OCI-LY7 (cell line): Measurements from ENCODE around the gene ALG9. TPM values are rescaled to one million over a fixed set of nuclear protein-coding genes. Genes with fewer than 3 reads are reported as not detected.
"Not testable (repeated sequence)": the region's sequence is repeated elsewhere in the genome, so short reads cannot be mapped to it uniquely, and the experiment has no call there.

Source experiments
- BruUV-seq: library from RNA; stranded (reverse); fragments of 400-500 nt; replicated peaks from 2 replicates; lab custom pipeline; 2021; lab: Mats Ljungman, UMichigan
- CTCF ChIA-PET: fragments of 300-600 bp; sonication (Branson Sonifier 250); formaldehyde crosslinking; loops from one replicate; lab custom pipeline; 2022; ENCODE audit warnings: antibody characterized with exemption; ENCODE audit not compliant: unreplicated experiment; lab: Charles Lee
- POLR2A ChIA-PET: fragments of 300-600 bp; sonication (Branson Sonifier 250); formaldehyde crosslinking; loops from one replicate; lab custom pipeline; 2022; ENCODE audit warnings: antibody characterized with exemption; lab: Charles Lee
- DNase-seq: peaks from one replicate; pipeline ENCODE4 v3.0.0-alpha.2; 2015; ENCODE audit warnings: low spot score
- H2AFZ ChIP-seq: fragments of 200-600 bp; sonication (generic), shearing (Covaris generic); 2 replicates; pipeline ENCODE4 v1.6.1; 2014; ENCODE audit warnings: mild to moderate bottlenecking, antibody characterized with exemption, low read length, moderate library complexity
- H3K27ac ChIP-seq: fragments of 200-600 bp; sonication (generic); 2 replicates; pipeline ENCODE4 v1.5.1; 2014; ENCODE audit warnings: mixed run types, low read depth, mild to moderate bottlenecking, moderate library complexity, low read length, inconsistent platforms; ENCODE audit not compliant: poor library complexity, severe bottlenecking
- H3K36me3 ChIP-seq: fragments of 200-600 bp; sonication (generic); 2 replicates; pipeline ENCODE4 v1.6.1; 2014; ENCODE audit warnings: mild to moderate bottlenecking, antibody characterized with exemption, low read length, moderate library complexity, mixed read lengths; ENCODE audit not compliant: insufficient read depth
- H3K4me1 ChIP-seq: fragments of 200-600 bp; sonication (generic); 2 replicates; pipeline ENCODE4 v1.5.1; 2014; ENCODE audit warnings: mild to moderate bottlenecking, low read length; ENCODE audit not compliant: insufficient read depth, poor library complexity, severe bottlenecking
- H3K4me2 ChIP-seq: fragments of 200-600 bp; sonication (generic); 2 replicates; pipeline ENCODE4 v1.6.1; 2014; ENCODE audit warnings: mild to moderate bottlenecking, low read length
- H3K4me3 ChIP-seq: fragments of 200-600 bp; sonication (generic); 2 replicates; pipeline ENCODE4 v1.5.1; 2014; ENCODE audit warnings: mild to moderate bottlenecking, low read depth, low read length; ENCODE audit not compliant: poor library complexity, severe bottlenecking
- H3K79me2 ChIP-seq: fragments of 200-600 bp; sonication (generic); 2 replicates; pipeline ENCODE4 v1.6.1; 2016; ENCODE audit warnings: low read depth, mild to moderate bottlenecking, low read length, moderate library complexity, mixed read lengths; ENCODE audit not compliant: insufficient read depth
- H3K9me2 ChIP-seq: fragments of 200-600 bp; sonication (generic); 2 replicates; pipeline ENCODE4 v1.6.1; 2016; ENCODE audit warnings: mild to moderate bottlenecking, low read length, mixed read lengths; ENCODE audit not compliant: insufficient read depth
- H3K9me3 ChIP-seq: fragments of 200-600 bp; sonication (generic); 2 replicates; pipeline ENCODE4 v1.6.1; 2014; ENCODE audit warnings: mild to moderate bottlenecking, mixed run types, low read length, mixed read lengths
- H4K20me1 ChIP-seq: fragments of 200-600 bp; sonication (generic); 2 replicates; pipeline ENCODE4 v1.6.1; 2014; ENCODE audit warnings: mild to moderate bottlenecking, antibody characterized with exemption, low read length, moderate library complexity, mixed read lengths; ENCODE audit not compliant: insufficient read depth
- CTCF ChIP-seq: fragments of 200-600 bp; sonication (generic); conservative IDR thresholded peaks from 2 replicates; pipeline ENCODE4 v1.5.1; 2014; ENCODE audit warnings: mild to moderate bottlenecking, antibody characterized with exemption, low read length, moderate library complexity, mixed read lengths
- EZH2phosphoT487 ChIP-seq: fragments of 200-600 bp; sonication (generic); IDR thresholded peaks from 2 replicates; pipeline ENCODE4 v1.6.1; 2018; ENCODE audit warnings: low read depth, borderline replicate concordance, mild to moderate bottlenecking, mixed run types, antibody characterized with exemption, low read length, moderate library complexity, mixed read lengths
- intact Hi-C: fragments of 100-400 bp; cut with micrococcal nuclease; formaldehyde crosslinking; loops from one replicate; pipeline ENCODE4 v1.10.0; 2022; ENCODE audit not compliant: unreplicated experiment
- total RNA-seq, 2 experiments: library from RNA; depleted of rRNA in 1 of 2; stranded (reverse); fragments of >200 nt in 1 of 2; shearing (Covaris generic) in 1 of 2; gene quantifications; 2 replicates each; pipeline ENCODE4 v1.2.3, GENCODE V29; 2014 to 2022

The ALG9 gene
- total RNA-seq, 2 experiments from 2014 or later, result 16.8 to 21.6 TPM

GRCh38 chr11:111772535-111772934 lies 98.8 kb downstream of the ALG9 start:
- POLR2A ChIA-PET, result interaction anchor here (0.6 to 1.5 kb wide), 2 partner anchors 17 to 66 kb away, joined by 6 read pairs; no protein-coding TSS in a partner anchor
- no peak overlapping the region for H3K4me2 ChIP-seq
- H3K79me2 ChIP-seq, result no peaks in the 10 kb centered on the region
- DNase-seq, result no peak
- H3K36me3 ChIP-seq, result no peaks in the 10 kb centered on the region
- peaks cover 25% of the 10 kb centered on the region for H3K4me1 ChIP-seq
- CTCF ChIA-PET, result no interaction called here
- no peaks in the 10 kb centered on the region for H3K9me3 ChIP-seq
- H3K27ac ChIP-seq, result no peak overlapping the region
- BruUV-seq, result no TSS peak
- no peak overlapping the region for H3K4me3 ChIP-seq
- intact Hi-C loops, result no loop called here
- H2AFZ ChIP-seq, result no peak overlapping the region
- no peaks in the 10 kb centered on the region for H3K9me2 ChIP-seq
- TF ChIP-seq EZH2phosphoT487 (no peak), CTCF (no peak)
- H4K20me1 ChIP-seq, result no peaks in the 10 kb centered on the region

GRCh38 chr11:111771205-111771604 lies 100.2 kb downstream of the ALG9 start:
- DNase-seq, H2AFZ ChIP-seq, H3K4me3 ChIP-seq, H3K9me3 ChIP-seq, H4K20me1 ChIP-seq, CTCF ChIA-PET, BruUV-seq, H3K27ac ChIP-seq, H3K4me2 ChIP-seq, H3K36me3 ChIP-seq, intact Hi-C loops, H3K9me2 ChIP-seq, H3K79me2 ChIP-seq: not testable (repeated sequence)
- POLR2A ChIA-PET, result interaction anchor here (0.6 to 0.8 kb wide), 3 partner anchors 9 to 331 kb away, joined by 3 to 4 read pairs (median 4); no protein-coding TSS in a partner anchor
- peaks cover 21% of the 10 kb centered on the region for H3K4me1 ChIP-seq

- no peaks in the 10 kb centered on the region for H3K9me3 ChIP-seq
- ChIA-PET POLR2A (interaction anchor here (0.6 to 1.1 kb wide), 2 partner anchors 155 to 168 kb away, joined by 3 to 4 read pairs; partner anchors contain the start of gene SIK2), CTCF (no interaction called here)
- no TSS peak for BruUV-seq
- no peak overlapping the region for H3K4me3 ChIP-seq
- no peaks in the 10 kb centered on the region for H3K36me3 ChIP-seq
- no peak for TF ChIP-seq EZH2phosphoT487
- TF ChIP-seq CTCF, result no peak
- H3K27ac ChIP-seq, result no peak overlapping the region
- H4K20me1 ChIP-seq, result no peaks in the 10 kb centered on the region
- intact Hi-C loops, result no loop called here
- no peak overlapping the region for H3K4me2 ChIP-seq
- DNase-seq, result no peak
- H3K79me2 ChIP-seq, result peaks cover 4% of the 10 kb centered on the region; the same call in 1 of the 2 replicates
- no peak overlapping the region for H2AFZ ChIP-seq
- H3K4me1 ChIP-seq, result peaks cover 15% of the 10 kb centered on the region
- H3K9me2 ChIP-seq, result no peaks in the 10 kb centered on the region
These were observed 100.7 kb downstream of the ALG9 start for GRCh38 chr11:111770581-111771134.
